Measurements from ENCODE around the gene KMT2C. TPM values are rescaled to one million over a fixed set of nuclear protein-coding genes. Genes with fewer than 3 reads are reported as not detected.
"Not testable (repeated sequence)": the region's sequence is repeated elsewhere in the genome, so short reads cannot be mapped to it uniquely, and the experiment has no call there.

KMT2C gene
- total RNA-seq, 1 experiment from 2014 or later: 45.4 TPM

GRCh38 chr7:152355474-152356057 lies 80.2 kb downstream of the KMT2C start (continued):
- TF ChIP-seq CREB1 (CRISPR knock-in tag; IDR thresholded peaks at IDR 0.05) (no peak), ZNF396 (CRISPR knock-in tag; IDR thresholded peaks at IDR 0.05; ENCODE audit: borderline replicate concordance) (no peak), ZNF423 (CRISPR knock-in tag; IDR thresholded peaks at IDR 0.05) (no peak), SOX15 (CRISPR knock-in tag; IDR thresholded peaks at IDR 0.05) (no peak), ZNF532 (CRISPR knock-in tag; IDR thresholded peaks at IDR 0.05; ENCODE audit: borderline replicate concordance) (no peak), NR2C2 (CRISPR knock-in tag; IDR thresholded peaks at IDR 0.05) (no peak), ERG (CRISPR knock-in tag; IDR thresholded peaks at IDR 0.05) (no peak), USF1 (CRISPR knock-in tag; IDR thresholded peaks at IDR 0.05) (no peak), MAX (CRISPR knock-in tag; IDR thresholded peaks at IDR 0.05) (no peak), SP1 (CRISPR knock-in tag; conservative IDR thresholded peaks at IDR 0.05) (no peak), GRHL2 (CRISPR knock-in tag; IDR thresholded peaks at IDR 0.05; ENCODE audit: insufficient replicate concordance, severe bottlenecking) (no peak)

GRCh38 chr7:152354061-152354460 lies 81.7 kb downstream of the KMT2C start:
- no peak overlapping the region for H3K4me3 Mint-ChIP-seq
- CTCF ChIA-PET: no interaction called here
- POLR2A ChIA-PET: no interaction called here
- H3K27ac Mint-ChIP-seq: no peak overlapping the region
- peaks cover 50% of the 10 kb centered on the region for H3K36me3 Mint-ChIP-seq
- TF ChIP-seq SMAD3 (CRISPR knock-in tag; IDR thresholded peaks at IDR 0.05; ENCODE audit: borderline replicate concordance) (no peak), ZNF317 (CRISPR knock-in tag; IDR thresholded peaks at IDR 0.05; ENCODE audit: borderline replicate concordance, low read depth) (no peak), JUN (CRISPR knock-in tag; IDR thresholded peaks at IDR 0.05) (no peak), MYBL2 (CRISPR knock-in tag; IDR thresholded peaks at IDR 0.05) (no peak), FOXK1 (CRISPR knock-in tag; IDR thresholded peaks at IDR 0.05) (no peak)
- no peak for ATAC-seq
- no peak for DNase-seq (ENCODE audit: low spot score)
- H3K9me3 Mint-ChIP-seq: peaks cover 21% of the 10 kb centered on the region
- no peaks in the 10 kb centered on the region for H3K4me1 Mint-ChIP-seq
- H3K27me3 Mint-ChIP-seq (ENCODE audit: low read depth): no peaks in the 10 kb centered on the region; the same call in 1 of the 2 replicates

- CTCF ChIA-PET; H3K27me3 Mint-ChIP-seq (ENCODE audit: low read depth); H3K27ac Mint-ChIP-seq; H3K4me1 Mint-ChIP-seq; DNase-seq (ENCODE audit: low spot score); POLR2A ChIA-PET; H3K4me3 Mint-ChIP-seq; ATAC-seq: not testable (repeated sequence)
- Mint-ChIP-seq H3K9me3 (peaks cover 27% of the 10 kb centered on the region), H3K36me3 (peaks cover 56% of the 10 kb centered on the region)
These were observed 82.5 kb downstream of the KMT2C start for GRCh38 chr7:152353281-152353680.

GRCh38 chr7:152351747-152352146 lies 84.1 kb downstream of the KMT2C start:
- DNase-seq (ENCODE audit: low spot score); CTCF ChIA-PET; ATAC-seq; POLR2A ChIA-PET; H3K4me1 Mint-ChIP-seq; H3K27ac Mint-ChIP-seq; H3K4me3 Mint-ChIP-seq; H3K27me3 Mint-ChIP-seq (ENCODE audit: low read depth): not testable (repeated sequence)
- peaks cover 64% of the 10 kb centered on the region for H3K36me3 Mint-ChIP-seq
- peaks cover 32% of the 10 kb centered on the region for H3K9me3 Mint-ChIP-seq
